ENCODE results near the gene KCNJ6.
A peak's percentile ranks its signal among the peaks of the same experiment; 100 is the strongest.
"Not testable (repeated sequence)": the region's sequence is repeated elsewhere in the genome, so short reads cannot be mapped to it uniquely, and the experiment has no call there.

KCNJ6 gene

GRCh38 chr21:37916310-37917051 lies at the start of gene KCNJ6:
KCNJ6 (minus strand) TSS chr21:37916457; CDS start chr21:37840682, 75,775 bp downstream.
- peak; percentile 85 for DNase-seq

GRCh38 chr21:37965088-37965805 lies 49.0 kb upstream of the KCNJ6 start:
- no peak for DNase-seq

- peak; percentile 94 for DNase-seq
Observed at GRCh38 chr21:37958537-37958936, 42.3 kb upstream of the KCNJ6 start.

- DNase-seq: no peak
Observed at GRCh38 chr21:37956772-37957171, 40.5 kb upstream of the KCNJ6 start.

GRCh38 chr21:37945036-37945435 lies 28.8 kb upstream of the KCNJ6 start:
- DNase-seq: peak; percentile 18

GRCh38 chr21:37944496-37944895 lies 28.2 kb upstream of the KCNJ6 start:
- no peak for DNase-seq

GRCh38 chr21:37940691-37941090 lies 24.4 kb upstream of the KCNJ6 start:
- DNase-seq: no peak

- no peak for DNase-seq
Observed at GRCh38 chr21:37939838-37940237, 23.6 kb upstream of the KCNJ6 start.

GRCh38 chr21:37939251-37939650 lies 23.0 kb upstream of the KCNJ6 start:
- no peak for DNase-seq

GRCh38 chr21:37937668-37938067 lies 21.4 kb upstream of the KCNJ6 start:
- no peak for DNase-seq

- DNase-seq: no peak
Observed at GRCh38 chr21:37936010-37936785, 19.9 kb upstream of the KCNJ6 start.

- no peak for DNase-seq
Observed at GRCh38 chr21:37932936-37933335, 16.7 kb upstream of the KCNJ6 start.

GRCh38 chr21:37927711-37928110 lies 11.5 kb upstream of the KCNJ6 start:
- no peak for DNase-seq

GRCh38 chr21:37921091-37921490 lies 4.8 kb upstream of the KCNJ6 start:
- no peak for DNase-seq

GRCh38 chr21:37920302-37920701 lies 4.0 kb upstream of the KCNJ6 start:
- not testable (repeated sequence) for DNase-seq

- no peak for DNase-seq
Observed at GRCh38 chr21:37917612-37918011, 1.4 kb upstream of the KCNJ6 start.

- DNase-seq: no peak
Observed at GRCh38 chr21:37915941-37916309, 332 bp downstream of the KCNJ6 start.

GRCh38 chr21:37915497-37915911 lies 753 bp downstream of the KCNJ6 start:
- peak; percentile 80 for DNase-seq

GRCh38 chr21:37912616-37913015 lies 3.6 kb downstream of the KCNJ6 start:
- no peak for DNase-seq

- DNase-seq: no peak
Observed at GRCh38 chr21:37909936-37910335, 6.3 kb downstream of the KCNJ6 start.

GRCh38 chr21:37908691-37909090 lies 7.6 kb downstream of the KCNJ6 start:
- DNase-seq: no peak

GRCh38 chr21:37907076-37907475 lies 9.2 kb downstream of the KCNJ6 start:
- DNase-seq: no peak

GRCh38 chr21:37905291-37905690 lies 11.0 kb downstream of the KCNJ6 start:
- DNase-seq: no peak

GRCh38 chr21:37904856-37905255 lies 11.4 kb downstream of the KCNJ6 start:
- peak; percentile 14 for DNase-seq

All from NCI-H1694 treated with DMSO at 0.1 percent for 48 hours (cell line).